Fibroblast of peridontal ligament (primary cell): Measurements from ENCODE around the gene NRP2.
A peak's percentile ranks its signal among the peaks of the same experiment; 100 is the strongest.

Source experiments
- DNase-seq: peaks from one replicate; pipeline ENCODE4 v3.0.0-alpha.2; 2010; ENCODE audit errors: extremely low read depth

NRP2 gene, protein sequence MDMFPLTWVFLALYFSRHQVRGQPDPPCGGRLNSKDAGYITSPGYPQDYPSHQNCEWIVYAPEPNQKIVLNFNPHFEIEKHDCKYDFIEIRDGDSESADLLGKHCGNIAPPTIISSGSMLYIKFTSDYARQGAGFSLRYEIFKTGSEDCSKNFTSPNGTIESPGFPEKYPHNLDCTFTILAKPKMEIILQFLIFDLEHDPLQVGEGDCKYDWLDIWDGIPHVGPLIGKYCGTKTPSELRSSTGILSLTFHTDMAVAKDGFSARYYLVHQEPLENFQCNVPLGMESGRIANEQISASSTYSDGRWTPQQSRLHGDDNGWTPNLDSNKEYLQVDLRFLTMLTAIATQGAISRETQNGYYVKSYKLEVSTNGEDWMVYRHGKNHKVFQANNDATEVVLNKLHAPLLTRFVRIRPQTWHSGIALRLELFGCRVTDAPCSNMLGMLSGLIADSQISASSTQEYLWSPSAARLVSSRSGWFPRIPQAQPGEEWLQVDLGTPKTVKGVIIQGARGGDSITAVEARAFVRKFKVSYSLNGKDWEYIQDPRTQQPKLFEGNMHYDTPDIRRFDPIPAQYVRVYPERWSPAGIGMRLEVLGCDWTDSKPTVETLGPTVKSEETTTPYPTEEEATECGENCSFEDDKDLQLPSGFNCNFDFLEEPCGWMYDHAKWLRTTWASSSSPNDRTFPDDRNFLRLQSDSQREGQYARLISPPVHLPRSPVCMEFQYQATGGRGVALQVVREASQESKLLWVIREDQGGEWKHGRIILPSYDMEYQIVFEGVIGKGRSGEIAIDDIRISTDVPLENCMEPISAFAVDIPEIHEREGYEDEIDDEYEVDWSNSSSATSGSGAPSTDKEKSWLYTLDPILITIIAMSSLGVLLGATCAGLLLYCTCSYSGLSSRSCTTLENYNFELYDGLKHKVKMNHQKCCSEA

DNA sequence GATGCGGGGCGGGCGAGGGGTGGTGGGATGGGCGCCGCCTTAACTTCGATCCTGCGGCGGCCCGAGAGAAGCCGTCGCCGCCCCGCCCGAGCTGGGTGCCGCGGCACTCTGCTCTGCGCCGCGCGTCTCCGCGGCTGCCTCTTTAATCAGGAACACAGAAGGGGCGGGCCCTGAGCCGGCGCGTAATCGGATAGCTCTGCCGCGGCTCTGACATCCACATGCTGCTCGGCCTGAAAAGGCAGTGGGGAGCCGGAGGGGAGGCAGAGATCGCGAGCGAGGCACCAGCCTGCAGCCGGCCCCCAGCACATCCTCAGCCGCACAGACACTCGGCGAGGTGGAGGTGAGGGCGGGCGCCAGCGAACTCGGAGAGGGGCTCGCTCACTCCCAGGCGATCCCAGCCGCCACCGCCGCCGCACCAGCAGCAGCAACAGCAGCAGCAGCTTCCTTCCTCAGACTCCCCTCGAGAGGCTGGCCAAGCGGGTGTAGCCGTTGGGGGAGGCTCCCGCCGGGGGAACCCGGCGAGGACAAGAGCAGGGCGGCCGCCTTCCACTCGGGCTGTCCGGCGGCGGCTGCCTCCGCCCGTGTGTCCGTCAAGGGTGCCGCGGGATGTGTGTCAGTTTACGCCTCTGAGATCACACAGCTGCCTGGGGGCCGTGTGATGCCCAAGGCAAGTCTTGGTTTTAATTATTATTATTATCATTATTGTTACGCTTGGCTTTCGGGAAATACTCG, at the start of gene NRP2:
TSS of gene NRP2 (plus strand) at position 263 of the 732 bp plus-strand sequence. CDS start 790 bp downstream, outside the sequence.
- DNase-seq = peak; percentile 75

DNA sequence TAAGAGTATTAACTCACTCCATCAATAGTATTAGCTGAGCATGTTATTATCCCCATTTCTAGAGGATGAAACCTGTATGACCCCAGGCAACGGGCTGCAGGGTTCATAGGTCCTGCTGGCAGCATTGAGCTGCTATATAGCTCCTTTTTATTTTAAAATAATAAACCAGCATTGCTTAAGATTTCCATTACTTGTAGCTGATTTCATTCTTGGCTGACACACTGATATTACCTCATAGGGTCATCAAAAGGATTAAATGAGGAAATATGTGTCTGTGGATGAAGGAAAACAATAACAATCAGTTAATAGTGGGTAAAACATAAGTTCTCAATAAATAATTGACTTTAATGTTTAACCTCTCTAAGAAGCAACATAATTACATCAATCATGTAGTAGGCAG, 48.3 kb upstream of the NRP2 start:
- peak; percentile 25 for DNase-seq

DNA sequence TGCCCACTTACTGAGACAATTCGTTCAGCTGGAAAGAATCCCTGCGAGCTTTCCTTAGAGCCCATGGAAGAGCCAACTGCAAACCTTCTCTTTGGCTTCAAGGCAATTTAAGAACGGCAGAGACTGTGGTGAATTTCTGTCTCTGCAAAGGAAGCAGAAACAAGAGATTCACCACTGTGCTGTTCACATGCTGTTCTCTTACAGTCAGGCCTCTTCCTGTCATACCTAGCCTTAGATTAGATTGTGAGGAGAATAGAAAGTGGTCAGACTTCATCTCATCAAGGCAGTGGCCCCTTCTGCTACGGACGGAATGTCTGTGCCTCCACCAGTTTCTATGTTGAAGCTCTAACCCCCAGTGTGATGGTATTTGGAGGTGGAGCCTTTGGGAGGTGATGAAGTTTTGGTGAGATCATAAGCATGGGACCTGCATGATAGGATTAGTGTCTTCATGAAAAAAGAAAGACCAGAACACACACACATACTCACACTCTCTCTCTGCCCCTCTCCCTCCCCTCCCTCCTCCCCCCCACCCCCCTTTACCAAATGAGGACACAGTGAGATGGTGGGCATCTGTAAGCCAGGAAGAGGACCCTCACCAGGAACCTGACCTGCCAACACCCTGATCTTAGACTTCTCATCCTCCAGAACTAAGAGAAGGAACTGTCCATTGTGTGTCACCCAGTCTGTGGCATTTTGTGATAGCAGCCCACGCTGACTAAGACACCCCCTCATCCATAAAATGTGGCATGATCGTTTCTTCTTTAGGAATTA, 45.6 kb upstream of the NRP2 start:
- no peak for DNase-seq

DNA sequence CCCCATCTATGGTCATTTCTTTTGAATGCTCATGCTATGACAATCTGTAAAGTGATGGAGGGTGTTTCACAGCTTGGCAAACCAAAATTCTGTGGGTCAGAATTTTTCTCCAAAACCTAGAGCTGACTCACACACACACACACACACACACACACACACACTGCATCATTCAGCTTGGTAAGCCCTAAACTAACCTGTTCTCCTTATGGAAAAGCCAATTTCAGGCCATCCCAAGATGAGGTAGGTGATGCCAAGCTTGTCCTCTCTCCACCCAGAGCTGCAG, 45.0 kb upstream of the NRP2 start:
- no peak for DNase-seq

DNA sequence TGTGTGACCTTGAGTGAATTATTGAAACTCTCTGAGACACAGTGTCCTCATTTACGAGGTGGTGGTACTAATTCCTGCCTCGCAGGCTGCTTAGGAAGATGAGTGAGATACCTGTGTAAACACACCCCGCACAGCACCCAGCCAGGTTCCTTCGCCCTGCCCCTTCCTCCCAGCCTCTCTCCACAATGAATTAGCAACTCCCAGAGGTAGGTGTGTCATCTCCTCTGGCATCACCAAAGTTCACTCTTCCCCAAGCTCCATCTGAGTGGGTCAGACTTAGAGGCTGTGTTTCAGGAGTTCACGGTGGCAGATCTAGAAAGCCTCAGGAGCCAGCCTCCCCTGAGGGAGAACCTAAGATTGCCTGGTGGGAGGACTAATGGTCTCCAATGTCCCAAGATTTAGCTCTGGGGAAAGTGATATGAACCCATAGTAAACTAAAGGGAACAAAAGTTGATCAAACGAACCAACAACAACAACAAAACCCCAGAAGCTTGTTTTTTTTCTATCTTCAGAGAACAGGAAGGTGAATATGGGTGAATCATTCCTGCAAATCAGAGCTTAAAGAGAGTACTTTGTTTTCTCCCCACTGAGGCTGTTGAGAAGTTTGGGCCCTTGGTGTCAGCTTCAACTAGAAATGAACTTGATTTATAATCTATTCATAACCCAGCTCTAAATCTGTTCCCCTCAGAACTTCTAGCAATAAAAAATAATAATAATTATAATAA, 44.4 kb upstream of the NRP2 start:
- no peak for DNase-seq

DNA sequence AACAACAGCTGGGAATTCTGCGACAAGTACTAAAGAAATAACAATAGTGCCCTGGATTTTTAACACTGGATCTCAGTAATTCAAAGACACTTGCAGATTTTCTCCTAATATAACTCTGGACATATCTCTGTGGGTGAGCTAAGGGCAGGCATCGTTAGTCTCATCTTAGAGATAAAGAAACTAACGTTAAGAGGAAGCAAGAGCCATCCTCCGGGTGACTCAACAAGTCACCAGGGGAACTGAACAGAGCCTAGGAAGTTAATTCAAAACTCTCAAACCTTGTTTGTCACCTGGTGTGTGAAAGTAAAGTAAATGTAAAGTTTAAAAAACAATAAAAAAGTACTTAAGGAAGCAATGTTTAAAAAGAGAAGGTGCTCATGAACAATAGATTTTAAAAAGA, 41.6 kb upstream of the NRP2 start:
- DNase-seq = no peak

DNA sequence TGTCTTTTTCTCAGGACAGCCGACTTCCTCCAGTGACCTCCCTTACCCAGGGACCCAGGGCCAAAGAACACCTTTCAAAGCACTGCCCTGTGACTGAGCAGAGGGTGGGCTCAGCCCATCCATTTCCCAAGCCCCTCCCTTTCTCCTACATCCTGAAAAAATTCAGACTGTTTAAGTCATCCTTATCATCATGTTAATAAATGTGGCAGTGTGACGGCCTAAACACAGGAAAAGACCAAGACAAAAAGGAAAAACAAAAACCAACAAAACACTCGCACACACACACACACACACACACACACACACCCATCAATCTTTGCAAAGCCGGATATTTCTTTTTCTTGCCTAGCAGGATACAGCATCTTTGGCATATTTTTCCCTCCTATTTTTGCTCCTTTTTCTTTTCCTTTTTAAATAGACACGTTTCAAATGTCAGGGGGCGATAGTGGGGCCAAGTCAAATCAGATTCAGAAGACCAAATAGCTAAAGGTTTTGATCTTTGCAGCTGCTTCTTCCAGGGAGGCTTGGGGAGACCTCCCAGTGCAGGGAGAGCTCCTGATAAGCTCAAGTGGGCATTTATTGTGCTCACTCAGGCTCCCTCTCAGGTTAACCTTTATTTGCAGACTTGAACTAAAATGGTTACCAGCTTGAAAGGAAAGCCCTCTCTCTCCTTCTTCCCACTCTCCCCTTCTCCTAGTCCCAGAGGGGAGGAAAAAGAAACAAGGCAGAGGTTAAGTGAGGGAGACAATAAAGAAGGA, 39.5 kb upstream of the NRP2 start:
- DNase-seq = no peak

DNA sequence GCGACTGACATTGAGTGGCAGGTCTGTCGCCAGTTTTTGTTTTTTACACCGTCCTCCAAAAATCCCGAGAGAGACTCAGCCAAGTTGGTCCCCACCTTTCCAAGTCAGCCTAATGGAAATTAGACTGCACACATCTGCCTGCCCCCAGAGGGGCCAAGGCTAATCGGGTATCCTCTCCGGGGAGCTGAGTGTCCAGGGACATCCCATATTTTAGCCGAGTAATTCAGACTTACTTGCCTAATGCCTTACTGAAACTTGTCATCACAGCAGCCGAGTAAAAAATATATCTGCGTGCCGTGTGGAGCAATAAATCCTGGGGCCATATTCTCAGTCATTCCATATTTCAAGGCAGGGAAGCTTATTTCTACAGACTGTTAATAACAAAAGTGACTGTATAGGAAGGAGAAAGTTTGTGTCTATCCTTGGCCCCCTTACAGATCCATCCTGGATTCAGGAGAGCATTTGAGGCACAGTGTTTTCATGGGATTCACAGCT, 38.9 kb upstream of the NRP2 start:
- DNase-seq = no peak

DNA sequence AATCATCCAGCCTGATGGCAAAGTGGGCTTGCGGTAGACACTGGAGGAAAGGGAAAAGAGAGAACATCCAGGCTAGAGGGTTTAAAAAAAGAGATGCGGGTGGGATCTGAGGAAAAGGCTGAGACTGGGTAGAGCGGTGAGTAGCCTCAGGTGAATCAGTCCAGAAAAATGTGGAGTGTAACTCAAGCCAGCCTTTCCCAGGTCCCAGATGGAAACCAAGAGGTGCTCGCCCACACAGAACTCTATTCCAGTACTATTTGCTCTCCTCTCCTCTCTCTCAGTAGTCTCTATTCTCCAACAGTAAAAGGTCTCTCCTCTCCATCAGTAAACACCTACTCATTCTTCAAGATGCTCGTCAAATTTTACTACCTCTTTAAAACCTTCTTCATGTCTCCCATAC, 38.3 kb upstream of the NRP2 start:
- DNase-seq = no peak

DNA sequence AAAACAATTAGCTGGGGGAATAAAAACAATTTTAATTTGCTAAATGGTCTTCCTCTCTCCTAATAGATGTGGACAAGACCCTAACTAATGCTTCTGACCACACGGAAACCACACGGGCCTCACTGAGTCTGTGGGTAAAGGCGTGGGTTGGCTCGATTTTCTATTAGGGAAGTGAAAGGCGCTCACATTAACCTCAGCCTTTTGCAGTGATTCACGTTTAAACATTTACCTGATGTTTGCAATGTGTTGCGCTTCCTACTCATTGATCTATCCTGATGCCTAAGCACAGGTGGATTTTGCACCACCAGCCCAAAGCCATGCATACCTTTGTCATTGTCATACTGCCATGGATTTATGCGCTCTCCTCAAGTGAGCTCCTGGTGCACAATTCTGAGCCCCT, 35.6 kb upstream of the NRP2 start:
- no peak for DNase-seq

DNA sequence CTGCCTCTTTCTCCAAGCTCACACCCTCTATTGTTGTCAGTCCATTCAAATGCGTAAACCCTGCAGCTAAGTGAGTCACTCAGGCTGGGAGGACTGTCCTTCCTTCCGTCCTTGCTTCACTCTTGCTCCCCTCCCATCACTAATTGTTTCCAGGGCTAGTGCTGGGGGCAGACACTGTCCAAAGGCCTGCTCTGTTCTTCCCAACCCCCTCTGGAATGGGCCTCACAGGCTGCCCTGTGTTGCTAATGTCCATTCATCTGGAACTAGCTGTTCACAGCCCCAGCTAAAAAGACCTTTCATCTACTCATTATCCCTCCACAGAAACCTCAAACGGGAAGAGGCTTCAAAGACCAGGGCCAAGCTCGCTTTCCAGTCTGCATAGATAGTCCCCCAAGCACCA, 31.9 kb upstream of the NRP2 start:
- peak; percentile 86 for DNase-seq

DNA sequence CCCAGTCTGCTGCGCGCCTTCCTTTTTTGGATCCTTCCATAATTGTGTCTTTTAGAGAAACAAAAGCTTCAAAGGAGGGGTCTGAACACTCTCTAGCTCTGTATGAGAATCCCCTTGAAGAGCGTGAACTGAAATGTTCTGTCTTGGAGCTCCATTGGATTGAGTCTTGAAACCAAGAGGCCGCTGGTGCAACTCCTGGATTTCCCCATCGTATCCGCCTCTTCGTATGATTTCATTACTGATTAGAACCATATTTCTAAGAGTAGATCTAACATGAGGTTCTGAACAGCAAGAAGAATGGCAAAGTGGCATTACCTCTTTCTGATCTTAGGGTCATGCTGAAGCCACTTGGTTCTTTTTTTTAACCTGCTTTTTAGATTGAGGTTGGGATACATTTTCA, 31.4 kb upstream of the NRP2 start:
- DNase-seq = peak; percentile 22

DNA sequence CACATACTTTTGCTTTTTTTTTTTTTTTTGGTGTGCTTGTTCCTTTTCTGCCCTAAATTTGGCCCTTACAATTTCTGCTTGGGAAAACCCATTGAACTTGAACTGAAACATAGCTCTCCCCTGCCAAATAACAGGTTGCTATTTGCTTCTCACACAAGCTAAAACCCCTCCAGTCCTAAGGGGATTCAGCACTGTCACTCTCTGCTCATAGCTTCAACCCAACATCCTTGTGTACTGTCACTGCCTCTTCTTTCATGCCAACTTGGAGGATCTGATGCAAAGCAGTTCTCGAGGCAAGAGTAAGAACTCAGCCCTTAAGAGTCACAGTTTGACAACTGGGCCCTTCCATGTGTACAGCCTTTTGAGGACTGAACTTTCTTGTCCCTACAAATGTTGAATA, 30.6 kb upstream of the NRP2 start:
- no peak for DNase-seq

DNA sequence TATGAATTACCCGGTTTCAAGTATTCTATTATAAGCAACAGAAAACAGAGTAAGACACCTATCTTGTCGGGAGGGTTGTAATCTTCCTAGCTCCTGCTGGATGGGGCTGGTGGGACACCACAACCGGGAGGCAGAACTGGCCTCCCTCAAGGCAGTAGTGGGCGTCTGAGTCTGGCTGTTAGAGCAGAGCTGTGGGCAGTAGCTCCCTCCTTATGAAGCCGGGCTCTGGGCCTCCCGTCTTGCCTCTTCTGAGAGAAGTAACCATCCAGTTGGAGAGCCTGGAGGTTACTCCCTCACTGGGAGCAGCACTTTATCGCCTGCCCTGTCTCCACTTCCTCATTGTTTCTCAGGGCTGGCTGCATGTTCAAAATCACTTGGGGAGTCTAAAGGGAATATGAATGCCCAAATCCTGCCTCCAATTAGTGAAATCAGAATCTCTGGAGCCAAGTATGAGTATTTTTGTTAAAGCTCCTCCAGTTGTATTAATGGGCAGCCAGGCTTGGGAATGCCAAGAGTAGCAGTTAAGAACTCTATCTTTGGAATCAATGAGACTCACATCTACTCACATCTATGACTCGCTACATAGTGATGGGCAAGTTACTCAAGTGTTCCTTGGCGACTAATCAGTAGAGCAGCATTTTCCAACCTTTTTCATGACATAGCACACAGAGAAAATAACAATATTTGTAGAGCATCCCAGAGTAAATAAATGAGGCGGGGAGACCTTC, 27.3 kb upstream of the NRP2 start:
- peak; percentile 91 for DNase-seq

DNA sequence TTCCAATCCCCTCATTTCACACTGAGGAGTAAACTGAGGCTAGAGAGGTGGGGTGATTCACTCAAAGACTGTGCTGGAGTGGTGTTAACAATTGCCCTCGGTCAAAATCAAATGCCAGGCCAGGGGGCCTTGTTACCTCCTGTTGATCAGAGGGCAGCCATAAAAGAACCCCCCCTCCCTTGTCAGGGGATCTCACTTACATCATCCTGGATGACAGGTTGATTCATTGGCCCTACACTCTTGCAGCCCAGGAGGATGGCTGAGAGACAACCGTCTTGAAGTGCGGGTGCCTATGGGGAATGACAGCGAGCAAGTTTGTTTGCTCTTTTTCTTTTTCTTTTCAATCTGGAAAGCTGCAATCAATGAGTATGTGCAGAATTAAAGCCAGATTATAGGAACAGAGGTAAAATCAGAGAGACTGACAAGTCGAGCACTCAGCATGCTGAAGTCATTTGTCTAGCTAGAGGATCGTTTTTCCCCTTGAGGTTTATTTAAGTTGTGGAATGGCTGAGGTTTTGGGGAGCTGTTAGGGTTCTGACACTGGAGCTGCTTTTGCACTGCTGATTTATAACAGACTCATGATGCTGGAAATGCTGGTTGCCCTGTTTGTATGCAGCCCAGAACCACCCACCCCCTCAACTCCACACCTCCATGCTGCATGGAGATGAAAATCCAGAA, 26.4 kb upstream of the NRP2 start:
- peak; percentile 66 for DNase-seq

DNA sequence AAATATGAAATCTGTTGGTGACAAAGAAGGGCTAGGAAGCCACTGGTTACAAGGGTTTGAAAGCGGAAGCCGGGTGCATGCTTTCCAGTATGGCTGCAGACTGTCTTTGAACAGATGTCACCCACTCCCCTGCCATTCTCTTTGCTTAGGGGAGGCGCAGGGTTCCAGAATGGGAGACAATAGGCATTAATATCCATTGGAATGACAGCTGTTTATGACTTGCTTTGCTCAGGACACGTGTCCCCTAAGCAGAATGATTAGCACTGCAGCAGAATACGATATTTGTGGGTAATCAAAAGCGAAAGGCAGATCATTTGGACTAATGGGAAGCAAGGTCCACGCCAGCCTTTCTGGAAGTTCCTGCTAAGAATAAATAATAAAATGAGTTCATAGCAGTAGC, 25.8 kb upstream of the NRP2 start:
- DNase-seq = no peak

DNA sequence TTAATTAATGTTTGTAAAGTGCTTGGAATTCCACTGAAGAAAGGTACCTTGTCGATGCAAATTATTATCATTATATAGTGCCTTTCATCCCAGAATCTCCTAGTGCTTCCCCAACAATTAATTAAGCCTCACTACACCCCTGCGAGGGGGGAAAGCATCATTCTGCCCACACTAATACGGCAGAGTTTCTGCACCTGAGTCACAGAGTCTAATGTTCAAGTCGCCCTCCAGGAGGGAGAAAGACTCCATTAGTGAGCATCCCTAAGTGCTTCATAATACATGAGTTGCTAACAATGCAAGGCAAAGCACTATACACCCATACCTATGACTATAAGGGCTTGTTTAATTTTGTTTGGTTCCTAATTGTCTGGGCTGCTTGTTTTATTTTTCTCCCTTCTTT, 25.4 kb upstream of the NRP2 start:
- no peak for DNase-seq

DNA sequence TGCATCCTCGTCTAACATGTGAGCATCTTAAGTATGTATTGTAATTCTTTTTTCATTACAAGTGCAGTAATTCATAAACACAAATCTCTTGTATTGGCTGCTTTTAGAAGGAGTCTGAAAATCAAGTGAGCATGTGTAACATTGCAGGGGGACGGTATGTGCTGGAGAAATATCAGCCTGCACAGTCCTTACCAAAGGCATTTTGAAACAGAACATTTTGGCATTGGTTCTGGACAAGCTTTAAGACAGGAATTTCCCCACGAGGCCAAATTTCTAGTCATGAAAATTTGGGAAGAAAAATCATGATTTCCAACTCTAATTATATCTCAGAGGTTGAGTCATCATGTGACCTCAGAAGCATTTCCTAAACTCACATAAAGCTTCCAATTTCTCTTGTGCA, 24.7 kb upstream of the NRP2 start:
- DNase-seq = peak; percentile 99

DNA sequence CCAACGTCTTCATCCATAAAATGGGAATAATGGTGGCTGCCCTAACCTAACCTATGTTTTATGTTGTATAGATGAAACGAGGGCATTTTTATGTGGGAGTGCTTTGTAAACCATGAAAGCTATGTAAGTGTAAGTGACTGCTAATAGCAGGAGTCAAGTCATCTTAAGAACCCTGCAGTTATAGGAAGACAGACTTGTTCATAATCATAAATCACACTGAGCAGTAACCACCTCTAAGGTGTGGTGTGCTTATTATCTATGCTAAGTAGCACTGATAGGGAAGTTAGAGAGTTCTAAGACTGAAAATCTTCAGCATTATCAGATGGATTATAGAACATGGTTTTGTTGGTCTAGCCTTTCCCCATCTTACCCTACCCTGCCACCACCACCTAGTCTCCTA, 24.2 kb upstream of the NRP2 start:
- no peak for DNase-seq
